GM23338 (cell line): ENCODE measurements around the gene ACAN. TPM values are rescaled to one million over a fixed set of nuclear protein-coding genes. Genes with fewer than 3 reads are reported as not detected.

Source experiments
- CREB1 ChIP-seq: fragments of 250-450 bp; sonication (Bioruptor Pico); IDR thresholded peaks from 2 replicates; pipeline ENCODE4 v1.5.0; 2020; ENCODE audit warnings: low read depth, mild to moderate bottlenecking, moderate library complexity
- JUNB ChIP-seq: IDR thresholded peaks from one replicate; pipeline ENCODE4 v1.6.1; 2016; ENCODE audit warnings: antibody characterized with exemption; ENCODE audit not compliant: unreplicated experiment
- STAT1 ChIP-seq: IDR thresholded peaks from one replicate; pipeline ENCODE4 v1.6.1; 2016; ENCODE audit warnings: antibody characterized with exemption; ENCODE audit not compliant: unreplicated experiment
- ZNF331 ChIP-seq: fragments of 250-450 bp; sonication (Bioruptor Pico); IDR thresholded peaks from 2 replicates; pipeline ENCODE4 v1.5.0; 2020; ENCODE audit warnings: low read depth, mild to moderate bottlenecking, moderate library complexity
- polyA plus RNA-seq: library from polyadenylated mRNA; unstranded; fragments of >200 nt; fragmentation: Nextera tagmentation; extraction: Ambion mirVana; gene quantifications from 2 replicates; pipeline ENCODE4 v1.2.1, GENCODE V29; 2016
- total RNA-seq: library from RNA; depleted of rRNA; stranded (reverse); fragments of >200 nt; shearing (Covaris generic); gene quantifications from 2 replicates; pipeline ENCODE4 v1.2.3, GENCODE V29; 2014
- TF ChIP-seq, protein P1 (sequence below): fragments of 250-450 bp; sonication (Bioruptor Pico); IDR thresholded peaks from 2 replicates; pipeline ENCODE4 v1.5.0; 2020; ENCODE audit warnings: mild to moderate bottlenecking, moderate library complexity
- TF ChIP-seq, protein P2 (sequence below): IDR thresholded peaks from one replicate; pipeline ENCODE4 v1.6.1; 2018; ENCODE audit warnings: antibody characterized with exemption; ENCODE audit not compliant: unreplicated experiment
- TF ChIP-seq, protein P3 (sequence below), 2 experiments: fragments of 200-600 bp in 1 of 2; sonication (generic) in 1 of 2; conservative IDR thresholded peaks; 2 replicates each; pipeline versions ENCODE4 v1.5.1 to v1.6.1; 2016 to 2017; ENCODE audit warnings: antibody characterized with exemption in 2 of 2, low read depth in 2 of 2, mild to moderate bottlenecking in 2 of 2, moderate library complexity in 1 of 2

Gene ACAN
- total and polyA plus RNA-seq, 2 experiments from 2014 or later: 2.5 to 4.9 TPM

DNA sequence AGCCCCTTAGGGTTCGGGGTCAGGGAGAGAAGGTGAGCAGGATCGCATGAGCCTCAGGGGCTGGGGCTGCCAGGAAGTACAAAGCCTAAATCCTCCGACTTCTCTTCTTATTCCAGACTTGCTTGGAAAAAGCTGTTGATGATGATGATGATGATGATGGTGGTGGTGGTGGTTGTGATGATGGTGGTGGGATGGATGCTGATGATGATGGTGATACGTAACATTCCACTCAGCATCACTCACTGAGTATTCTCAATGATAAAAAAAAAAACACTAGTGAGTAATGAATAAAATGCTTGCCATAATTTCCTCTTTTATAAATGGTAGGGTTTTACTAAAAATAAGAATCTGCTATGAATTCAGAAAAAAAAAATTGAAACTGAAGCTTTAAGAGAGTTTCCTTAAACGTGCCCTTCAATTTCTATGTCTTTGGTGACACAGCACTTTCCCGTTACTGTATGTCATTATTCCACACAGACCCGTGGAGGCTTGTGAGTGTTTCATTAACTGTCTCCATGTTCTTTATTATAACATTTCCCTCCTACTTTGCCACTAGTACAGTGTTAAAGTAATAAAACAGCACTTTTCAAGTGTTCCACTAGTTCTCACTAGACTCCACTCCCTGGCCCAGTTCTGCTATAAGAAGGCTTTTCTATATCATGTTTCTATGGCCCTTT lies 5.4 kb upstream of the ACAN start (continued):
- TF ChIP-seq, protein P1, sequence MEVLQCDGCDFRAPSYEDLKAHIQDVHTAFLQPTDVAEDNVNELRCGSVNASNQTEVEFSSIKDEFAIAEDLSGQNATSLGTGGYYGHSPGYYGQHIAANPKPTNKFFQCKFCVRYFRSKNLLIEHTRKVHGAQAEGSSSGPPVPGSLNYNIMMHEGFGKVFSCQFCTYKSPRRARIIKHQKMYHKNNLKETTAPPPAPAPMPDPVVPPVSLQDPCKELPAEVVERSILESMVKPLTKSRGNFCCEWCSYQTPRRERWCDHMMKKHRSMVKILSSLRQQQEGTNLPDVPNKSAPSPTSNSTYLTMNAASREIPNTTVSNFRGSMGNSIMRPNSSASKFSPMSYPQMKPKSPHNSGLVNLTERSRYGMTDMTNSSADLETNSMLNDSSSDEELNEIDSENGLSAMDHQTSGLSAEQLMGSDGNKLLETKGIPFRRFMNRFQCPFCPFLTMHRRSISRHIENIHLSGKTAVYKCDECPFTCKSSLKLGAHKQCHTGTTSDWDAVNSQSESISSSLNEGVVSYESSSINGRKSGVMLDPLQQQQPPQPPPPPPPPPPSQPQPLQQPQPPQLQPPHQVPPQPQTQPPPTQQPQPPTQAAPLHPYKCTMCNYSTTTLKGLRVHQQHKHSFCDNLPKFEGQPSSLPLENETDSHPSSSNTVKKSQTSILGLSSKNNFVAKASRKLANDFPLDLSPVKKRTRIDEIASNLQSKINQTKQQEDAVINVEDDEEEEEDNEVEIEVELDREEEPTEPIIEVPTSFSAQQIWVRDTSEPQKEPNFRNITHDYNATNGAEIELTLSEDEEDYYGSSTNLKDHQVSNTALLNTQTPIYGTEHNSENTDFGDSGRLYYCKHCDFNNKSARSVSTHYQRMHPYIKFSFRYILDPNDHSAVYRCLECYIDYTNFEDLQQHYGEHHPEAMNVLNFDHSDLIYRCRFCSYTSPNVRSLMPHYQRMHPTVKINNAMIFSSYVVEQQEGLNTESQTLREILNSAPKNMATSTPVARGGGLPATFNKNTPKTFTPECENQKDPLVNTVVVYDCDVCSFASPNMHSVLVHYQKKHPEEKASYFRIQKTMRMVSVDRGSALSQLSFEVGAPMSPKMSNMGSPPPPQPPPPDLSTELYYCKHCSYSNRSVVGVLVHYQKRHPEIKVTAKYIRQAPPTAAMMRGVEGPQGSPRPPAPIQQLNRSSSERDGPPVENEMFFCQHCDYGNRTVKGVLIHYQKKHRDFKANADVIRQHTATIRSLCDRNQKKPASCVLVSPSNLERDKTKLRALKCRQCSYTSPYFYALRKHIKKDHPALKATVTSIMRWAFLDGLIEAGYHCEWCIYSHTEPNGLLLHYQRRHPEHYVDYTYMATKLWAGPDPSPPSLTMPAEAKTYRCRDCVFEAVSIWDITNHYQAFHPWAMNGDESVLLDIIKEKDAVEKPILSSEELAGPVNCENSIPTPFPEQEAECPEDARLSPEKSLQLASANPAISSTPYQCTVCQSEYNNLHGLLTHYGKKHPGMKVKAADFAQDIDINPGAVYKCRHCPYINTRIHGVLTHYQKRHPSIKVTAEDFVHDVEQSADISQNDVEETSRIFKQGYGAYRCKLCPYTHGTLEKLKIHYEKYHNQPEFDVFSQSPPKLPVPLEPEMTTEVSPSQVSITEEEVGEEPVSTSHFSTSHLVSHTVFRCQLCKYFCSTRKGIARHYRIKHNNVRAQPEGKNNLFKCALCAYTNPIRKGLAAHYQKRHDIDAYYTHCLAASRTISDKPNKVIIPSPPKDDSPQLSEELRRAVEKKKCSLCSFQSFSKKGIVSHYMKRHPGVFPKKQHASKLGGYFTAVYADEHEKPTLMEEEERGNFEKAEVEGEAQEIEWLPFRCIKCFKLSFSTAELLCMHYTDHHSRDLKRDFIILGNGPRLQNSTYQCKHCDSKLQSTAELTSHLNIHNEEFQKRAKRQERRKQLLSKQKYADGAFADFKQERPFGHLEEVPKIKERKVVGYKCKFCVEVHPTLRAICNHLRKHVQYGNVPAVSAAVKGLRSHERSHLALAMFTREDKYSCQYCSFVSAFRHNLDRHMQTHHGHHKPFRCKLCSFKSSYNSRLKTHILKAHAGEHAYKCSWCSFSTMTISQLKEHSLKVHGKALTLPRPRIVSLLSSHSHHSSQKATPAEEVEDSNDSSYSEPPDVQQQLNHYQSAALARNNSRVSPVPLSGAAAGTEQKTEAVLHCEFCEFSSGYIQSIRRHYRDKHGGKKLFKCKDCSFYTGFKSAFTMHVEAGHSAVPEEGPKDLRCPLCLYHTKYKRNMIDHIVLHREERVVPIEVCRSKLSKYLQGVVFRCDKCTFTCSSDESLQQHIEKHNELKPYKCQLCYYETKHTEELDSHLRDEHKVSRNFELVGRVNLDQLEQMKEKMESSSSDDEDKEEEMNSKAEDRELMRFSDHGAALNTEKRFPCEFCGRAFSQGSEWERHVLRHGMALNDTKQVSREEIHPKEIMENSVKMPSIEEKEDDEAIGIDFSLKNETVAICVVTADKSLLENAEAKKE (CRISPR knock-in tag): no peak
- TF ChIP-seq, protein P2, sequence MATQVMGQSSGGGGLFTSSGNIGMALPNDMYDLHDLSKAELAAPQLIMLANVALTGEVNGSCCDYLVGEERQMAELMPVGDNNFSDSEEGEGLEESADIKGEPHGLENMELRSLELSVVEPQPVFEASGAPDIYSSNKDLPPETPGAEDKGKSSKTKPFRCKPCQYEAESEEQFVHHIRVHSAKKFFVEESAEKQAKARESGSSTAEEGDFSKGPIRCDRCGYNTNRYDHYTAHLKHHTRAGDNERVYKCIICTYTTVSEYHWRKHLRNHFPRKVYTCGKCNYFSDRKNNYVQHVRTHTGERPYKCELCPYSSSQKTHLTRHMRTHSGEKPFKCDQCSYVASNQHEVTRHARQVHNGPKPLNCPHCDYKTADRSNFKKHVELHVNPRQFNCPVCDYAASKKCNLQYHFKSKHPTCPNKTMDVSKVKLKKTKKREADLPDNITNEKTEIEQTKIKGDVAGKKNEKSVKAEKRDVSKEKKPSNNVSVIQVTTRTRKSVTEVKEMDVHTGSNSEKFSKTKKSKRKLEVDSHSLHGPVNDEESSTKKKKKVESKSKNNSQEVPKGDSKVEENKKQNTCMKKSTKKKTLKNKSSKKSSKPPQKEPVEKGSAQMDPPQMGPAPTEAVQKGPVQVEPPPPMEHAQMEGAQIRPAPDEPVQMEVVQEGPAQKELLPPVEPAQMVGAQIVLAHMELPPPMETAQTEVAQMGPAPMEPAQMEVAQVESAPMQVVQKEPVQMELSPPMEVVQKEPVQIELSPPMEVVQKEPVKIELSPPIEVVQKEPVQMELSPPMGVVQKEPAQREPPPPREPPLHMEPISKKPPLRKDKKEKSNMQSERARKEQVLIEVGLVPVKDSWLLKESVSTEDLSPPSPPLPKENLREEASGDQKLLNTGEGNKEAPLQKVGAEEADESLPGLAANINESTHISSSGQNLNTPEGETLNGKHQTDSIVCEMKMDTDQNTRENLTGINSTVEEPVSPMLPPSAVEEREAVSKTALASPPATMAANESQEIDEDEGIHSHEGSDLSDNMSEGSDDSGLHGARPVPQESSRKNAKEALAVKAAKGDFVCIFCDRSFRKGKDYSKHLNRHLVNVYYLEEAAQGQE: no peak
- no peak for TF ChIP-seq ZNF331
- no peak for TF ChIP-seq STAT1
- no peak for TF ChIP-seq JUNB
- TF ChIP-seq, protein P3, sequence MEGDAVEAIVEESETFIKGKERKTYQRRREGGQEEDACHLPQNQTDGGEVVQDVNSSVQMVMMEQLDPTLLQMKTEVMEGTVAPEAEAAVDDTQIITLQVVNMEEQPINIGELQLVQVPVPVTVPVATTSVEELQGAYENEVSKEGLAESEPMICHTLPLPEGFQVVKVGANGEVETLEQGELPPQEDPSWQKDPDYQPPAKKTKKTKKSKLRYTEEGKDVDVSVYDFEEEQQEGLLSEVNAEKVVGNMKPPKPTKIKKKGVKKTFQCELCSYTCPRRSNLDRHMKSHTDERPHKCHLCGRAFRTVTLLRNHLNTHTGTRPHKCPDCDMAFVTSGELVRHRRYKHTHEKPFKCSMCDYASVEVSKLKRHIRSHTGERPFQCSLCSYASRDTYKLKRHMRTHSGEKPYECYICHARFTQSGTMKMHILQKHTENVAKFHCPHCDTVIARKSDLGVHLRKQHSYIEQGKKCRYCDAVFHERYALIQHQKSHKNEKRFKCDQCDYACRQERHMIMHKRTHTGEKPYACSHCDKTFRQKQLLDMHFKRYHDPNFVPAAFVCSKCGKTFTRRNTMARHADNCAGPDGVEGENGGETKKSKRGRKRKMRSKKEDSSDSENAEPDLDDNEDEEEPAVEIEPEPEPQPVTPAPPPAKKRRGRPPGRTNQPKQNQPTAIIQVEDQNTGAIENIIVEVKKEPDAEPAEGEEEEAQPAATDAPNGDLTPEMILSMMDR (conservative IDR thresholded peaks at IDR 0.05; ENCODE audit: low read depth in 2 of 2): no peak
- TF ChIP-seq CREB1 (CRISPR knock-in tag): no peak
